HCEC 1CT (cell line): ENCODE measurements around the gene FNIP1.
"Not testable (repeated sequence)": the region's sequence is repeated elsewhere in the genome, so short reads cannot be mapped to it uniquely, and the experiment has no call there.

Source experiments
- DNase-seq: peaks from one replicate; pipeline ENCODE4 v3.0.0-alpha.2; 2017

FNIP1 gene

GRCh38 chr5:131749723-131750470 is 46.9 kb downstream of the FNIP1 start:
- no peak for DNase-seq

- peak; percentile 86 for DNase-seq
Measured at GRCh38 chr5:131749138-131749537, 47.7 kb downstream of the FNIP1 start.

- DNase-seq = peak; percentile 22
Measured at GRCh38 chr5:131747180-131748105, 49.4 kb downstream of the FNIP1 start.

GRCh38 chr5:131746423-131746822 is 50.4 kb downstream of the FNIP1 start:
- DNase-seq = no peak

GRCh38 chr5:131745703-131746102 is 51.1 kb downstream of the FNIP1 start:
- no peak for DNase-seq

- no peak for DNase-seq
Measured at GRCh38 chr5:131745155-131745554, 51.7 kb downstream of the FNIP1 start.

- DNase-seq = no peak
Measured at GRCh38 chr5:131740477-131740876, 56.3 kb downstream of the FNIP1 start.

- no peak for DNase-seq
Measured at GRCh38 chr5:131735393-131735792, 61.4 kb downstream of the FNIP1 start.

GRCh38 chr5:131734939-131735338 is 61.9 kb downstream of the FNIP1 start:
- not testable (repeated sequence) for DNase-seq

GRCh38 chr5:131729292-131729691 is 67.5 kb downstream of the FNIP1 start:
- not testable (repeated sequence) for DNase-seq

GRCh38 chr5:131724089-131724488 is 72.7 kb downstream of the FNIP1 start:
- not testable (repeated sequence) for DNase-seq

GRCh38 chr5:131720714-131721113 is 76.1 kb downstream of the FNIP1 start:
- DNase-seq = no peak

GRCh38 chr5:131719564-131719963 is 77.3 kb downstream of the FNIP1 start:
- DNase-seq = no peak

GRCh38 chr5:131718487-131719014 is 78.3 kb downstream of the FNIP1 start:
- no peak for DNase-seq

- DNase-seq = not testable (repeated sequence)
Measured at GRCh38 chr5:131717164-131717563, 79.7 kb downstream of the FNIP1 start.

GRCh38 chr5:131716650-131717049 is 80.2 kb downstream of the FNIP1 start:
- DNase-seq = no peak

GRCh38 chr5:131710391-131710790 is 86.4 kb downstream of the FNIP1 start:
- no peak for DNase-seq

- no peak for DNase-seq
Measured at GRCh38 chr5:131709043-131709442, 87.8 kb downstream of the FNIP1 start.

GRCh38 chr5:131706281-131706680 is 90.5 kb downstream of the FNIP1 start:
- DNase-seq = no peak

GRCh38 chr5:131694926-131695325 is 101.9 kb downstream of the FNIP1 start:
- no peak for DNase-seq

GRCh38 chr5:131693894-131694293 is 102.9 kb downstream of the FNIP1 start:
- no peak for DNase-seq

GRCh38 chr5:131685516-131686171 is 111.2 kb downstream of the FNIP1 start:
- DNase-seq = no peak

GRCh38 chr5:131684595-131684994 is 112.2 kb downstream of the FNIP1 start:
- DNase-seq = no peak
